NCI-H82 treated with DMSO at 0.1 percent for 48 hours (cell line): ENCODE data around the gene IGFN1.

Source experiments
- DNase-seq: peaks from one replicate; lab custom pipeline; 2025; ENCODE audit not compliant: unreplicated experiment; lab: John Stamatoyannopoulos, UW

The IGFN1 gene

DNA sequence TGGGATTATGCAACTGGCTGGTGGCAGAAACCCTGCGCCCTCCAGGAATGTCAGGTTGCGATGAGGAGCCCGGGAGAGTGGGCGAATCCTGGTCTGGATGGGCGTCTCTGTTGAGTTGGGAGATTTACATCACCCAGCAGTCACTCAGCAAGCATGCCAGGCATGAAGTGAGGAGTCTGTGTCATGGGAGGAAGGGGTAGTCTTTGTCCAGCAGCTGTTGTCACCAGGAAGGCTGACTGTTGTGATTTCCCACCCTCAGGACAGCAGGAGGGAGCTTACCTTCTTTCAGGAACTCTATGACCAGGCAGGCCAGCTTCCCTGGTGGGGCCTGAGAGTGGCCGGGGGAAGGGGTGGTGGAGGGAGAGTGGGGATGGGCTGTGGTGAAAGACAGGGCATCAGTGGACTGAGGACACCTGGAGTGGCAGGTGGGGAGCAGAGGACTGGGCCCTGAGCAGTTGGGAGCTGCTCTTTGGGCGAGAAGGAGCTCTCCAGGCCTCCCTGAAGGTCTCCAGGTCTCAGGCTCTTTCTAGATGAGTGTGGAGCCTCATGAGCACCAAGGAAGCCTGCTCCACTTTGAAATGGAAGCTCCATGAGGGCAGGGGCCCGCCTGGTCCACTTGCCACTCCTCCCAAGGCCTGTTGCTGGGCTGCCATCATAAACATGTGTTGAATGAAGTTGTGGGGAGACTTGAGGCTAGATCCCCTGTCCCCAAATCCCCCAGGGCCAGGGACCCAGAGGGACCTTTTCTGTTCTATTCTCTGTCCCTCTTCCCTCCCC lies 71.3 kb downstream of the IGFN1 start:
- no peak for DNase-seq

DNA sequence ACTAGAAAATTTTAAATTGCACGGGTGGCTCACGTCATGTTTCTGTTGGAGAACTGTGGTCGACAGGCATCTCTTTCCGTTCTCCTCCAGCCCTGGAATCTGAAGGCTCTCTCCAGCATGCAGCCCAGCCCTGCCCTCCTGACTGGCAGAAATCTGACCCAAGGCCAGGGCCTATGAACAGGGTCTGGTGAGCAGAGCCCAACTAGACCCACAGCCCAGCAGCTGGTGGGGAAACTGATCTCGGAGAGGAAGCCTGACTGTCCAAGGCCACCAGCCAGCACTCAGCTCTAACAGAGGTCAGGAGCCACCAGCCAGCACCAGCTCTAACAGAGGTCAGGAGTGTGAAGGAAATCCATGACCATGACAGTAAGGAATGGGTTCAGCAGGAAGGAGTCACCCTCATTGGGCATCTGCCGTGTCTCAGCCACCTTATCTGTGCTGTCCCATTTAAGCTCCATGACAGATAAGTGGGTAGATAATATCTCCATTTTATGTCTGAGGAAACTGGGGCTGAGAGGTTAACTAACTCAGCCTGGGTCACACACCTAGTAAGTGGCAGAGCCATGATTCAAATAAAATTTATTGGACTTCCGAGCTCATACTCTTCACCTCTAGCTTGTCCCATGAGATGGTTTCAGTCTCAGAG lies 72.5 kb downstream of the IGFN1 start:
- DNase-seq: no peak

DNA sequence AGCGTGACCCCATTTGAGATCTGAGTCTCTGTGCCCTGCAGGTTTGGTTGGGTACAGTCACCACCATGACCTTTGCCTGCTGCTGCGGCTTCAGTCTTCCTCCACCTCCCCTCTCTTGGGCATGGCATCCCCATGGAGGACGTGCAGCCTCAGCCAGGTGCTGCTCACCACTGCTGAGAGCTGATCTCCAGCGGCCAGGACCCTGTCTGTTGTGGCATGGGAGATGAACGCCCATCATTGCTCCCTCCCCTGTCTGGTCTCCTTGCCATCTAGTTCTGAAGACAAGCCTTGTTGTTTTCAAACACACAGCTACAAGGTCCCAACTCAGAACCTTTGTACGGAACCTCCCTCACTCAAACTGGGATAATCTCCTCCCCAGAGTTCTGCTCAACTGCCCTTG lies 73.4 kb downstream of the IGFN1 start:
- DNase-seq: no peak

DNA sequence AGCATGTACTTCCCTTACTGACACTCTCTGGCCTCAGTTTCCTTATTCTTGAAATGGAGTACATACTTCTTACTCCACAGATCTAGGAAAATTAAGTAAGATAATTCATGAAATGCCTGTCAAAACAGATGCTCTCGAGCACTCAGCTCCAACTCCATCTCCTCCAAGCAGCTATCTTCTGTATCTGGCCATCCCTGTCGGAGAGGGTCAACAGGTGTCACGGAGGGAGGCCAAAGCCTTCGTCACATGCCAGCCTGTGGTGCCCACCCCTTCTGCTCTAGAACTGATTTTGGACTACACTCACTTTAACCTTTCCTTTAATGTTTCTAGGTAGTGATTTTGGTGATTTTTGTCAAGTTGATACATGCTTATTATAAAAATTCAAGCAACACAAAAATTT lies 73.9 kb downstream of the IGFN1 start:
- DNase-seq: no peak

DNA sequence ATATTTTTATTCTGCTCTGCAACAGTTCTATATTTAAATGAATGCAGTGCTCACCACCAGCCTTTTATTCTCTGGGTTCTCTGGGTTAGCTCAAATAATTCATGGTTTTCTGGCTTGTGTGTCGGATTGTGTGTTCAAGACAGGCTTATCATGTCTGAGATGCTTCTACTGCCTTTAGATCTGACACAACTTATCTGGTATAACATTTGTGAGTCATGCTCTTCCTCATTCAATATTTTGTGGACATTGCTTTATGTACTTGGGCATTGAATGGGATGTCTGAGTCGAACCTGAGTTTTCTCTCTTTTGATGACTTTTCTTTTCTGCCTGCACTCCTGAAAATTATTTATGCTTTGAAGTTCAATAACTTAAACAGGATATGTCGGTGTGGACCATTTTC lies 75.1 kb downstream of the IGFN1 start:
- no peak for DNase-seq

DNA sequence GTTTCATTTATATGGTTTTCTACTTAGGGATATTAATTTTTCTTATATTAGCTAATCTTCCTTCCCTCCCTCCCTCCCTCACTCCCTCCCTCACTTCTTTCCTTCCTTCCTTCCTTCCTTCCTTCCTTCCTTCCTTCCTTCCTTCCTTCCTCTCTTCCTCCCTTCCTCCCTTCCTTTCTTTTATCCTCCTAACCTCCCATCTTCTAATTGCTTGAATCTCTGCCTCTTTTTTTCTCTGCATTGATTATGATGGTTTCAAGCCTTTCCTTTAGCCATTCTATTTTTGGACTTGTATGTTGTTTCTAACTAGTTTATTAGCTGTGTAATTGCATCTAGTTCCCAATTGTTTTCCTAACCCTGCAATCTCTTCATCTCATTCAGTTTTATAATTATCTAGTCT lies 75.7 kb downstream of the IGFN1 start:
- DNase-seq: no peak

DNA sequence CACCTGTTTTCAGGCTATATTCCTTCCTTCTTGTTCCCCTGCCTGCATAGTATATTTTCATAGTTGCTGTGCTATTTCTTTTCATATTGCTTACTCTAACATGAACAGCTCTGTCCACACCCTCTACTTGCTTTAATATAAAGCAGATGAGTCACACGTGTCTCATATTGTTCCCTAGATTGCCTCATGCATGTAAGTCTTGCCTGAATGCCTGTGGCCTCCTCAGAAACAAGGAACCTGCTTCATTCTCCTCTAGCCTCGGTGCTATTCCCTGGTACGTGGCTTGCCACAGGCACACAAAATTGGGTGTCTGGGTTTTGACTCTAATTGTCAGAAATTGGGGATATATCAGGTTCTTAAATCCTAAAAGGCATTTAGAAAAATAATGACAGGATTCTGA lies 76.2 kb downstream of the IGFN1 start:
- no peak for DNase-seq

DNA sequence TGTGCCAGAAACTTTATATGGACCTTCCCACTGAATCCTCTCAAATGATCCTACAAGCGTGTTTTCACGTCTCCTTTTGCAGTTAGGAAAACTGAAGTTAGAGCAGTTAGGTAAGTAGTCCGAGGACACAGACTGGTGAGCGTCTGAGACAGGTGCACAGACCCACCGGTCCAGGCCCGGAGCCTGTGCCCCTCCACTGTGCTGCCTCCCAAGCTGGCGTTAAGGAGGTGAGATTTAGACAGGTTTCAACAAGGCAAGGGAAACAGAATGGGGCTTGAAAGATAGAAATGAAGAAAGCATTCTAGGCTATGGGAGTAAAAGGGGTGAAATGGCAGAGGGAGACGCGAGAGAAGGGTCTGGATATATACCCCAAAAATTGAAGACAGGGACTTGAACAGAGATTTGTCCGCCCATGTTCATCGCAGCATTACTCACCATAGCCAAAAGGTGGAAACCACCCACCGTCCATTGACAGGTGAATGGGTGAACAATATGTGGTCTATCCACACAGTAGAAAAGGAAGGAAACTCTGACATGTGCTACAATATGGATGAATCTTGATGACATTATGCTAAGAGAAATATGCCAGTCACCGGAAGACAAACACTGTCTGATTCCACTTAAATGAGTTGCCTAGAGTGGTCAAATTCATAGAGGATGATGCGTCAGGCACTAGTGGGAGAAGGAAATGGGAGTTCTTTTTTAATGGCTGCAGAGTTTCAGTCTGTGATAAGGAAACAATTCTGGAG lies 77.0 kb downstream of the IGFN1 start:
- DNase-seq: no peak

DNA sequence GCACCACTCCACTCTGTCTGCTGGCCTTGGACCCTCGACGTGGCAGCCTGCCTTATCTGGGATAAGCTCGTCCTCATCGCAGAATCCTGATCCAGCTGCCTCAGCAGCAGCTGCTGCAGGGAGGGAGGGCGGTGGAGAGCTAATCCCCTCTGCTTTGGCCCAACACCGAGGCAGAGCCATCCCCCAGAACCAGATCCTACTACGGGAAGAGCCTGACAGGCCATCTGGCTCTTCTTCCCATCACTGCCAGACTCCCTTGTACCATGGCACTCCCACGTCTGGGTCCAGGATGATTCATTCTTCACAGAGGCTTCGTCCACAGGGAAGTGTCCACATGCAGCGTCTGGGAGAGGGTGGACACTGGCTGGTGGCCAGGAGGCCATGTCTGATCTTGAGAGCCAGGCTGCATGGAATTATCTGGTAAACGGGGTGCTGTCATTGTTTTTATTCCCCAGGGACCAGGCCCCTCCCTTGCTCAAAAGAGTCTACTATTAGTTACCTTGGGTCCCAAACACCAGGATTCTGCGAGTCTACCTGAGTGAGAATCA lies 78.1 kb downstream of the IGFN1 start:
- DNase-seq: peak; percentile 98

DNA sequence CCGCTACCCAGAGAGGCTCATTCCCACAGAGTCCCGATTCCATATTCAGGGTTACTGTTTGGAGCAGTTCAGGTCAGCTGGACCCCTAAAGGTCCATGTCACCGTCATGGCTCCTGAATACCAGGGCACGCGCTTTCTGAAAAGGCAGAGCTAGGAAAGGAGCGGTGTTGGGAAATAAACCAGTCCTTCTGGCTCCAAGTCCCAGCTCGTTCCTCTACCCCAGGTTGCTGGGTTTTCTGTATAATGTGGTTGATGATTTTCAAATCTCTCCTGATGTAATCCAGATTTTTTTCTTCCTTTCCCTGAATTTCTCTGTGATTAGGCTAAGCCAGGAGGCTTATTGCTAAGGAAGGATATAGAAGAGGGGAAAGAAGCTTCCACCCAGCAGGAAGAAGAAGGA lies 78.7 kb downstream of the IGFN1 start:
- no peak for DNase-seq

DNA sequence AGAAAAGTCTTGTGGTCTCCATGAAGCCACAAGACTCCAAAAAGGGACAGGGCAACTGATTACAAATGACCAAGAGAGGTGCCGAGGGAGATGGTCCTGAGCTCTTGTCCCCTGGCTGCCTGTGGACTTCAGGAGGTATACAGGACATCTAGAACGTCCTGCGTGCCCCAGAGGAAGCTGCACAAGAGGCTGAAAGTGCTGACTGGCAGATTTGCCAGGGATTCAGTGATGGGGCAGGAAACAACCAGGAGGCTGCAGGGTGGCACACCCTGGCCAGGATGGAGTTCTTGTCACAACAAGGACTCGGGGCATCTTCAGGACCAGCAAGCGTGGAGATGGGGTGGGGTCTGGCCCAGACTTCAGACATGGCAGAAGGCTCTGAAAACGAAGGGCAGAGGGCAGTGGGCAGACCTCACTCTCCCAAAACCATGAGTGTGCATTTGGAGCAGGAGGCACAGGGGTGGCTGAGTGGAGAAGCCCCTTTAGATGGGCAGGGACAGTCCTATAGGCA lies 79.3 kb downstream of the IGFN1 start:
- no peak for DNase-seq

DNA sequence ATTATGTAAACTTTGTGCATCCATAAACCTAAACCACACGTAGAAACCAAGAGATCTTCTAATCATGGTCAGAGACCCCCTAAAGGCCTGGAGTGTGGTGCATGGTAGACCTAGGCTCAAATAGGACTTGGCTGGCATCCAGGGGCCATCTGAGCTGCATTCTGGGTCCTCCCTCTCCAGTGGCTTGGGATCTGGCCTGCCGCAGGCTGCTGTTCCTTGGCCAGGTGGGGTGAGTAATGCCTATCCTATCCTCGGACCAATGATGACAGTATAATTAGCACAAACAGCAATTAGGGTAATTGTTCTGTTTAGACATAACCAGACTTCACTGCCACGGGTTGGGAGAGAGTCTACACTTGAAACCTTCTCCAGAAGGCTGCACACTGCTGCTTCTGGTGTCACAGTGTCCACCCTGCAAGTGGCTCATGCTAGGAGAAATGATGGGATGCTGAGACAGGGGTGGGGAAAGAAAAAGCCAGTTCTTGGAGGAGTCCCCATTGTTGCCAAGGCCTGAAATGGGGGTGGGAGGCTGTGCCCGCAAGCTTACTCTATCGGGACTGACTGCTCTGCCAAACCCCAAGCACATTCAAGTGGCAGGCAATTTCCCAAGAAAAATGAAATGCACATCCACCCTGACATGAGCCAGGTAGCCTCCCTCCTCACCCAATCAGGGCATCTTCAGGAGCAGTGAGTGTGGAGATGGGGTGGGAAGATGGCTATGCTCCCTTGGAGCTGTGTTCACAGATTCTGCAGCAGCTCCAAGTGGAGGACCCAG lies 80.2 kb downstream of the IGFN1 start:
- DNase-seq: no peak

DNA sequence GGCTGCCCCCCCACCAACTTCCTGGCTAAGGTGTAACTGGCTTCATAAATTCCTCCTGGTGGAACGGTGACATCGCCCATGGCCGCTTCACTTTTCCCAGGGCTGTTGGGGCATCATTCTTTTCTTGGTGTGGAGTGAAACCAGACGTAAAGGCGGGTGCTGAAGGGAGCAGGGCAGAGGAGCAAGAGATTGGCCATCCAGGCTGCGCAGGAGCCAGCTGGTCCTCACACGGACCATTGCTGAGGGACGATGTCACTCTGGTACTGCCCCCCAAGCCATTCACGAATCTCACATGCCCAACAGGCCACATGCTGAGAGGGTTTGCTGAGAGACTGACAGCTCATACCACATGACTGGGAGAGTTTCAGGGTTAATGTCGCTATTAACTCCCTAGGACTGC lies 82.2 kb downstream of the IGFN1 start:
- DNase-seq: no peak

DNA sequence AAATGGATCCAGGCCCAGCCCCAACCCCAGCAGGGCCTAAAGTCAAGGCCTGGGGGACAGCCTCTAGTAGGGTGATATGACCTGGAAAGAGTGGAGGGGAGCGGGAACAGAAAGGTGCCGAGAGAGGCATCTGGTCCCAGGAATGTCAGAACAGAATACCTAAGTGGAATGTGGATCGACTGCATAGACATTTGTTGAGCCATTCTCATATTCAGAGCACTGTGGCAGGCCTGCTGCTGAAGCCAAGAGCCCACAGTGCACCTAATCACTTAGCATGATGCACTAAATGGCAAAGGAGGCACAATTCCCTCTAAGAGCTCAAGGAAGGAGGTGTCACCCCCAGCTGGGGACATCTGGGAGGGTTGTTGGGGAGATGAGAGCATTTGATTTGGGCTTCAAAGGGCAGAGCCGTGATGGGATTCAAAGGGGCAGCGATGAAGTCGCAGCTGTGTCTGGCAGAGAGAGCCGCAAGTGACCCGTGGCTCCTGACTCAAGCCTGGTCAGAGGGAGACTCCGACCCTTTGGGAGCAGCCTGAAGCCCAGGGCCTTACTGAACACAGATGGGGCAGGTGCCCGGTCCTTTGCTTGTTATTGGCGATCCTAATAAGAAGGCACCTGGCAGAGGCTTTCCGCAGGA lies 84.1 kb downstream of the IGFN1 start:
- no peak for DNase-seq

DNA sequence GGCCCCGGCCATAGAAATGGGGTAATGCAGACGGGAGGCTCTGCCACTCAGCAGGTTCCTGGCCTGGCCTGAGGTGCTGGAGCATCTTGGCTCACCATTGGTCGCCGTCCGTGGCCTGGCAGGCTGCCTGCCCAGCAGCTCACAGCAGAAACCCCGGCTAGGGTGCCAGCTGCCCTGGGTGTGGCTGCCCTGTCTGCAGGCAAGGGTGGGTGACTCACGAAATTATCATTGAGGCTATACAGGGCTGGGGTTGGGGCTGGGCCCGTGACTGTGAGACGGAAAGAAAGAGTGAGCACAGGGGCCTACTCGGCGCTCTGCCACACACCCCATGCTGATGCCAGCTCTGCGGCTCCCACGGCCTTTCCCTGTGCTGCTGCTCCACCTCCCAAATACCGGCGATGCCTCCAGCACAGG lies 84.6 kb downstream of the IGFN1 start:
- no peak for DNase-seq

DNA sequence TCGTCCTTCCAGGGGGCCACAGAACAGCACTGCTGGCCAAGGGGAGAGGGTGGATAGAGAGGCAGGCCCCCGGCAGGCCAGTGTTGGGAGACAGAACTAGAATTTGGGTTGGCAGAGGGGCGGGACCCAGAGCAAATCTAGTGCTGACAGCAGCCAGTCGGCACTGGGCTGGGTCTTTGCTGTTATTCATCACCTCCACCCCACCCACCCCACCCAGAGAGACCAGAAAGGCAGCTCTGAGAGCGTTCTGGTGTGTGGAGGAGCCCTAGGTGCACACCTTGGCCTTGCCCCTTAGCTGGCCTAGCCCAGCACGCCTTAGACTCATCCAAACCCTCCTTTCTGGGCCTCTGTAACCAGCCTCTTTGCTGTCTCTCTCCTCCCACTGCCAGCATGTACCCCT lies 86.3 kb downstream of the IGFN1 start:
- no peak for DNase-seq

DNA sequence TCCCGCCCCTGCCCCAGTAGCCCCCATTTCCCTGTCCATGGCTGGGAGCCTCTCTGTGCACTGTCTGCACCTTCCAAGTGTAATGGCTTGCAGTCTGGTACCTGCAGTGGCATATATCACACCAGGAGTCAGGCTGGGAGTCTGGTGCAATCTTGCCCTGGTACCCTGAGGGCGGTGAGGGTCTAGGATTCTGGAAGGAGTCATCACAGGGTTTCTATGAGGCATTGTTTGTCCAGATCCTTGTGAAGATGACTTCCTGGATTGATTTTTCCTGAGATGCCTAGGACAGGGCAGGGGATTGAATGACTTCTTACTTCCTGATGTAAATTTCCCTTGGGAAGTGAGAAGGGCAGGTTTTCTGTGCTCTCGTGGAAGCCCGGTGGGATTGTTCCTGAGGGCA lies 86.8 kb downstream of the IGFN1 start:
- DNase-seq: no peak
